HTERT RPE-1 (cell line): Measurements from ENCODE around the gene FAM83D.

Experiments used
- in situ Hi-C: fragments of 300-500 bp; cut with MboI; formaldehyde crosslinking; loops from 4 replicates; pipeline ENCODE4 v1.14.3; 2020; ENCODE audit warnings: low sequenced_read_pairs

FAM83D gene

DNA sequence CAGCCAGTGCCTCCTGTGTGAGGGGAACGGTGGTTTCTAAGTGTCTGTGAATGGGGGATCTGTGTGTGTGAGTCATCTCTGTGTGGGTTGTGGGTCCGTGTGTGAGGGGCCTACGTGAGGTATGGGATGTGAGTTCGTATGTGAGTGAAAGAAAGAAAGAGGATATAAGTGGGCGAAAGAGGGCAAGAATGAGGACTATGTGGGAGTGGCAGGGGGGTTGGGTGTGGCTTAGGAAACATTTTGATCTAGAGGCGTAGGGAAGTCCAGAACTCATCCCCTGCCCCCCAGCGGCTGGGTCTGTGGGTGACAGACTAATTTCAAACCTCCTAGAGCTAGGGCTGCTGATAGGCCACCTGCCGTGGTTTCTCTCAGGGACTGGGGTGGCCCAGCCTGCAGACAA is 71.4 kb downstream of the FAM83D start:
- in situ Hi-C loops: no loop called here

DNA sequence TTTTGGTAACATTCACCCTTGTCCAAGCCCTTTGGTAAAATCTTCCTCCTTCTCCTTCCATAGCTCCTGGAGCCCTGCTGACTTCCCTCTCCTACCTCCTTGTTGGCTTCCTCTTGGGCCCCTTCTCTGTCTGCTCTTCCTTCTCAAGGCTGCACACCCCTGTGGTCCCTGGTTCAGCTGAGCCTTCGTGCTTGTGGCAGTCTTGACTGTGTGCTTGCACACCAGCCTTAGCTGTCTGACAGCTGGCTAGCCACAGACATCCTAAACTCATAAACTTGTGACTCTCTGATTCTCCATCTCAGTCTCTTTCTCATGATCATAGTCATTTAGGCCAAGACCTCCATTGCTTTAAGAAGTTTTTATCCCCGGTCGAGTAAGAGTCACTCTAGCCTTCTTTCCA is 73.0 kb downstream of the FAM83D start:
- in situ Hi-C loops: no loop called here

GRCh38 chr20:38999965-39000910 is 74.0 kb downstream of the FAM83D start:
- in situ Hi-C loops: no loop called here
